IPS DF 19.7 (cell line): Measurements from ENCODE around the gene KAZN.

Experiments
- DNase-seq: peaks from one replicate; pipeline ENCODE4 v3.0.0-alpha.2; 2013; ENCODE audit warnings: low read depth, low spot score

KAZN gene

DNA sequence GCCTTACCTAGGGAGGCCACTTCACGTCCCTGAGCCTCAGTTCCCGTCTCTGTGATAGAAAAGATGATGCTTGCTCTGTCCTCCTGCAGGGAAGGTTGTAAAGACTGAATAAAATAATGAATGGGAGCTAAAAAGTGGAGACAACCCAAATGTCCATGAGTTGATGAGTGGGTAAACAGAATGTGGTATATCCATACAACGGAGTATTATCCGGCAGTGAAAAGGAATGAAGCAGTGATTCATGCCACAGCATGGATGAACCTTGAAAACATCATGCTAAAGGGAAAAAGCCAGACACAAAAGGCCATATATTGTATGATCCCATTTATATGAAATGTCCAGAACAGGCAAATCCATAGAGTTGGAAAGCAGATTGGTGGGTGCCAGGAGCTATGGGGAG, 77.9 kb downstream of the KAZN start:
- DNase-seq = no peak

DNA sequence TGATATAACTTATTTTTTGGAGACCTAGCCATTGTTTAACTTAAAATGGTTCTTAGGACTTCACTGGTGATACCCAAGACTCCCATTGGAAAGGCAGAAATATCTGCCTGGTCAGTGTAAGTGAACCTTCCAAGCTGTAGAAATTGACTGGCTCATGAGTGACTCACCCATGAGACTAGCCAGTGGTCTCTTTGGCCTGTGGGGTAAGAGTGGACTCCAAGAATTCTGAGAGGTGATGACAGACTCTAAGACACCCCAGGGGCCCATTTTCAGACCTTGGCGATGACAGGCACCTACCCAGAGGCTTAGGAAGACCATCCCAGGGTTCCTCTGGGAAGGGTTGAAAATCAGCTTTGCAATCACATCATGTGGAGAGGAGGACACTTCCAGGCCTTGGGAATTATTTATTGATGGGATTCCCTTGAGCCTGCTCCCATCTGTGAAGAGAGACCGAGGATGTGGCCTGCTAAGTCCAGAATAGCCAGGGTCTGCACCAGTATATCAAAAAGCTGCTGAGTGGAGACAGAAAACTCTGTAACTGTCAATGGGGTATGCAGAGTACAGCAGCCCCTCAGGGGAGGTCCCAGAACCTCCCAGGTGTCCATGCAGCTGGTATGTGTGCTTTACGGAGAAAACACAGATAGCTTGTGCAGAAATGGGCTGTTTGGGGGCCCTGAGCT, 78.9 kb downstream of the KAZN start:
- DNase-seq = no peak

DNA sequence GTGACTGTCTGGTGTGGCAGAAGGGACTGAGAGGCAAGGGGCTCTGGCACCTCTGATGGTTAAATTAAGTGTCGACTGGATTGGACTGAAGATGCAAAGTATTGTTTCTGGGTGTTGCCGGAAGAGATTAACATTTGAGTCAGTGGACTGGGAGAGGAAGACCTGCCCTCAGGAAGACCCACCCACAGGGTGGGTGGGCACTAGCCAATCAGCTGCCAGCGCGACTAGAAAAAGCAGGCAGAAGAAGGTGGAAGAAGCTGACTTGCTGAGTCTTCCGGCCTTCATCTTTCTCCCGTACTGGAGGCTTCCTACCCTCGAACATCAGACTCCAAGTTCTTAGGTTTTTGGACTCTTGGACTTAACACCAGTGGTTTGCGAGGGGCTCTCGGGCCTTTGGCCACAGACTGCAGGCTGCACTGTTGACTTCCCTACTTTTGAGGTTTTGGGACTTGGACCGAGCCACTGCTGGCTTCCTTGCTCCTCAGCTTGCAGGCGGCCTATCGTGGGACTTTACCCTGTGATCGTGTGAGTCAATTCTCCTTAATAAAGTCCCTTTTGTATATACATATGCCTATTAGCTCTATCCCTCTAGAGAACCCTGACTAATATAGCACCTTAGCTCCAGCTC, 79.6 kb downstream of the KAZN start:
- DNase-seq = no peak

DNA sequence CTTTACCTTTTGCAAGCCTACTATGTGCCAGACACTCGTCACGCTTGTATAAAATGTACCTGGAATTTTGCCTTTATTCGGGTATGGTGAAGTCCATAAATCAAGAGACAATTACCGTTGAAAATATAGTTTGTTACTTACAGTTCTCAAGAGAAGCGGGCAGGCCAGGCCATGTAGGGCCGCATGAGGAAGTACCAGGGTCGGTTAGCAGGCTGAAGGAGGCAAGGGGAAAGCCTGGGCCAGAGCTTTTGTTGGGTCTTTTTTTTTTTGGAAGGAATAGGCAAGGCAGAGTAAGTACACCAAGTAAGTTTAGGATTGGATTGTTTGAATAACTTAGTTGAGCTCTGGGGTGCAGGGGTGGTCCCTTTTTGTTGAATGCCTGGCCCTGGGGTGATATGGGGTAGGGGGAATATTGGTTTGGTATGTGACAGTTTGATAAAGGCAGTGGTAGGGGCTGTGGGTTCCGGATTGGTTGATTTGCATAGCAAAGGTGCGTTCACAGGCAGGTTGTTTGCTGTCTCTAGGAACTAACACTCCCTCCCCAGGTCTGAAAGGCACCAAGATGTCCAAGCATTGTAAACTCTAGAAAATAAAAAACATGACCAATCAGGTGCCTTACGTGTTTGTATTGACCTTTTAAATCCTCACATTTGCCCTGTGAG, 80.7 kb downstream of the KAZN start:
- DNase-seq = no peak

DNA sequence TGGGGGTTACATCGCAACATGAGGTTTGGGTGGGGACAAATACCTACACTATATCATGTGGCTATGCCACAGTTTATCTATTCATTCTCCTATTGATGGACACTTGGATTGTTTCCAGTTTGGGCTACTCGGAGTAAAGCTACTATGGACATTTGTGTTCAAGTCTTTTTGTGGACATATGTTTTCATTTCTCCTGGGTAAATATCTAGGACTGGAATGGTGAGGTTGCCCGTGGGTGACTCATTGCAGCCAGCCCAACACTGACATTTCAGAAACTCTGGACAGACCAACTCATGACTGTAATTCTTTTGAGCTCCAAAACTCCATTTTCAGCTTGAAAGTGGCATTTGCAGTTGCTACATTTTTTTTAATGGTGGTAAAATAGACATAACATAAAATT, 82.7 kb downstream of the KAZN start:
- DNase-seq = no peak

DNA sequence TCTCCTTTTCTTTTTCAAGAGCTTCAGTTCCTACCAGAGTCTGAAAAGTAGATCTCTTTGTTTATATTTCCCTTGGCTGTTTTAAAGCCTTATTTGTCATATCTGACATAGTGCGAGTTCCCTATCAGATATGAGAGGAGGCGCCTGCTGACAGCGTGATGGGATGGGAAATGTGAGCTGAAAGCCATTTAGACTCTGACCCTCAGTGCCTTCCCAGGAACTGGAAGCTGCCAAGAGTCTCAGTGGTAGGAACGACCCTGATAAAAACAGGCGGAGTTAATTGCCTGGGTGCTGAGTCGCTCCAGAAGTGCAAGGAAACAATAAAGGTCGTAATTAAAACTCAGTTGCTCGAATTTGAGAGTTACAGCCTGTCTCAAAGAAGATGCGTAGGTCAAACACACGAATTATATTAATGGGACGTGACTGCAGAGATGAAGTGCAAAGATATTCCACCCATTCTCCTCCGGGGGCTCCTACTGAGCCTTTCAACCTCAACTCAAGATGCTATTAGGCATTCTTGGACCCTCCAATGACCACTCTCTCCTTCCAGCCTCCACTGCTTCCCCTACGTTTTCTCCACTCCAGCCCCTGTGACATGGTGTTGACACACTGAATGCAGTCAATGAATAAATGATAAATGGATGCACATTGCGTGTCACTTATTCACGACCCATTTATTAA, 84.6 kb downstream of the KAZN start:
- no peak for DNase-seq

DNA sequence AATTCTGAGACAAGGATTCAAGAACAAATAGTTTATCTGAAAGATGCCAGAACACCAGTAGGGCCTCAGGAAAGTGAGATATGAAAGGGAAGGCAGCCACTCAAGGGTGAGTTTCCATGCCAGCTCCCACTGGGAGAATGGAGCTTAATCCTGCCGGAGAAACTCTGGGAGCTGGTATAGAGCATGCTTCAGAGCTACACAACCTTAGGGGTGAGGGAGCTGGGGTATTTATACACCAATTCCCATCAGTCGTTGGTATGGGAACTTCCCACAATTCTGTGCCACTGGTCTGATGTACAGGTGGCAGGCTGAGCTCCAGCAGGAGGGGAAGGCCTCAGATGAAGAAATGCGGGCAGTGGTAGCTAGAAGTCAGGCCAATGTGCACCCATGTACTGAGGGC, 86.6 kb downstream of the KAZN start:
- DNase-seq = no peak

DNA sequence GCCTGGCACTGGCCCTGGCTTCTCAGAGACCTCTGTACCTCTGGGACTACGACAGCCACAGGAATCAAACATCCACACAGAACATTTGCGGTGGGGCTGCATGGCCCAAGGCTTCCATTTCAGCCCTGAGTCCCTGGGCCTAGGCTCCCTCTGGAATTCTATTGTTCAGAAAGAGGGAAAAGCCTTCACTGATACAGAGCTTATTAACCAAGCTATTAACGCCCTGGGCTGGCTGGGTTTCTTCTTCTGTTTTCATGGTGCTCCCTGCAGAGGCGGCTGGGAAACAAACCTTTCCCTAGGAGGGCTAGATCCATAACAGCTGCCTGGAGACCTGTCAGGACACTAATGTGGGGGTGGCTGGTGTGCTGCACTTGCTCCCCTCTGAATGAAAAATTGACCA, 88.2 kb downstream of the KAZN start:
- DNase-seq = no peak

DNA sequence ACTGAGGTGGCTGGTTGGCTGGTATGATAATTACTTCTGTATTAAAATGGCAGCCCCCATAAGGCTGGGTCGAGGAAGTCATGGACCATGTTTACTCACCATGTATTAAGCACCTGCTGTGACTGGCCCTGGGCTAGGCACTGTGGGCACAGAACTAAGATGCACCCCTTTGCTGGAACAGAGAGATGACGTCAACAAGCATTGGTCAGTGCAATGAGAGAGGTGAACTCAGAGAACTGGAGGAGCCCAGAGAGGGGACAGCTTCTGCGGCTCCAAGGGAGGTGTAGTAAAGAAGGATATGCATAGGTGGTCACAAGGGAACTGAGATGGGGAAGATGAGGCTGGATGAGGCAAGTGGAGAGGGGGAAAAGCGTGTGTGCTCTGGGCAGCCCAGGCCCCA, 88.7 kb downstream of the KAZN start:
- no peak for DNase-seq

DNA sequence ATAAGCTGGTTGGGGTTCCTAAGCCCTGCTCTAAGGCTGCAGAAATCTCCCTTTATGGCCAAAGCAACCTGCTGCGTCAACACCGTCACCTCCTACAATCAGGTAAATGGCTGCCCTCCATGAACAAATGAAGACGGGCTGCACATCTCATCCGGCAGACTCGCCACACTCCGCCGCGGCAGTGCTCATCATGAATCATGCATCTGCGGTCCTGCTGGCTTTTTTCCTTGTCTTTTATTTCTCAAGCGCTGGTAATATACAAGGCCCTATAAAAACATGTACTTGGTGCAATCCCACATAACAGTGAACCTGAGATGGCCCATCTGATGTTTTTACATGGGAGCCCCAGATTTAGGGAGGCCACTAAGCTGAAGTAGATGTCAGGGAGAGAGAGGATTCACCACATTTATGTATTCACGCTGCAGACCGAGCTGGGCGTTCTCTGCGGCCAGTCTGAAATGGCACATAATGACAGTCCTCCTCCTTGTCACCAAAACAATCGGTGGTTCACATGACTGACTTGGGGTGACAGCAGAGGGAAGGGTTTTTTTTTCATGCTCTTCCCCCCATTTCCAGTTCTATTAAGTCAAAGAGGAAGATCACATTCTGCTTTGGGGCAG, 91.6 kb downstream of the KAZN start:
- DNase-seq = no peak

DNA sequence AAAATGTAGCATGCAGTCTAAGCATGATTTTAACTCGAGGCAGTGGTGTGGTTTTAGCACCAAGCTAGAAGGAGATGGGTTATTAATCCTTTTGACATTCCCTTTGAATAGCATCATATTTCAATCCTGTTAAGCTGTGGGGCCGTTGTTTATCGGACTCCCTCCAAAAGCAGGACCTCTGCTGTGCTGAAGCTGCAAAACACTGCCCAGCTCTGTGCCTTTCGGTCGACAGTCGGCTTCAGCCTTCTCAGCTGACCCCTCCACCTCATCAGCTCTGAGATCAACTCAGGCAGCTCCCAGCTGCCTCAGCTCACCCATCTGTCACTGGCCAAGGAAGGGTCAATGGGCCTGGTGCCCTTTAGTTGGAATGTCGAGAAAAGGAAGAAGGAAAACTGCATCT, 95.5 kb downstream of the KAZN start:
- DNase-seq = no peak

DNA sequence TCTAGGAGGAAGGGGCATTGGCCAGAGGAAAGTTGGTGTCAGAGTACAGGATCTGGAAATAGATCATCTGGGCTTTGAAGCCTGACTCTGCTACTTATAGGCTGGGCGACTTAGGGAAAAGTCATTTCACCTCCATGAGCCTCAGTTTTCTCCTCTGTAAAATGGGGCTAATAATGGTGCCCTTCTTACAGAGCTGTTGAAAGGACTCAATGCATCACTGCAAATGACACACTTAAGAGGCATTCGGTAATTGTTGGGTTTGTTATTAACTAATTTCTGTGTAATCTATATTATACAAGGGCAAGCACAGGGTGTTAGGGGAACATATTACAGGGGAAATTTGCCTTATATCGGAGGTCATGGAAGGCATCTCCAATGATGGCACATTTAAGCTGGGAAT, 96.1 kb downstream of the KAZN start:
- DNase-seq = no peak

DNA sequence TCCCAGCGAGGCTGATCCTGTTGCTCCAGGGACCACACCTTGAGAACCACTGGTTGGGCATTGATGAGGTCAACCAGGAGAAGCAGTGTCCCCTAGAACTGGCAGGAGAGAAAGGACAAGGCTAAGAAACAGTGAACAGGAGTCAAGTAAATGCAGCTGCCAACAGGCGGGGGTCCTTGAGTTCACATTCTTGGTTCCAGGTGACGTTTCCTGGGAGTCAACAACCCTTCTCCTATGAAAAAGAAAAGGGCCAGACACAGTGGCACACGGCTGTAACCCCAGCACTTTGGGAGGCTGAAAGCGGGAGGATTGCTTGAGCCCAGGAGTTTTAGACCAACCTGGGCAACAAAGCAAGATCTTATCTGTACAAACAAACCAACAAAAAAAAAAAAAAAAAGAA, 98.3 kb downstream of the KAZN start:
- DNase-seq = no peak

DNA sequence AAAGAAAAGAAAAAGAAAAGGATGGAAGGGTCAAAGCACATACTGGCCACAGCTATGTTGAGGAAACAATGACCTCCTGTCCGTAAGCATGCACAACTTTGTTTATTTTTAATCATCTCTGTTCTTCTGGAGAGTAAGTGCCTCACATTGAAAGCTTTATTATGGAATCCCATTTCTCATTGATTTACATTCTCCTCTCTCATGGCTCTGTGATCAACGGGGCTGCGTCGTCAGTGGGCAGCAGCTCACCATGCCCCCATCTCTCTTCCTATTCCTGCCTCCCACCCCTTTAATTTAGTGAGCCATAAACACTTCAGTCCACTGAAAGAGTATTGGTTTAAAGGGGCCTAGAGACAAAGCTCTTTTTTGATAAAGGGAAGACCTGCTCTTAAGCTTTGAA, 98.9 kb downstream of the KAZN start:
- no peak for DNase-seq

DNA sequence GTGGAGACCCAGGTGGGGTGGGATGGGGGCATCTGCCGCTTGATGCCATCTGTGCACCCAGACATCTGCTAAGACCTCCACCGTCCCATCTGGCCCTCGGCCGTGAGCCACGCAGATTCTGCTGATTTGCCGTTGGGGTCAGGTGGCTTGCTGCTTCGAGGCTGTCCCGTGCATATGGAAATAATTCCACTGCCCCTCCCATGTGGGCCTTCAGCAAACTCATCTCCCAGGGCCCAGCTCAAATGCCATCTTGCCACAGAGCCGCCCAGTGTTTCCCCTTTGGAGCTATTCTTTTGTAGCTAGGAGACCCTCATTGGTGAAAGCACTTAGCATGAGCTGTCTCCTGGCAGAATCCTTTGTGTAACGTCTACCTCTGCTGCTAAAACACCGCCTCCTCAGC, 99.8 kb downstream of the KAZN start:
- DNase-seq = no peak

DNA sequence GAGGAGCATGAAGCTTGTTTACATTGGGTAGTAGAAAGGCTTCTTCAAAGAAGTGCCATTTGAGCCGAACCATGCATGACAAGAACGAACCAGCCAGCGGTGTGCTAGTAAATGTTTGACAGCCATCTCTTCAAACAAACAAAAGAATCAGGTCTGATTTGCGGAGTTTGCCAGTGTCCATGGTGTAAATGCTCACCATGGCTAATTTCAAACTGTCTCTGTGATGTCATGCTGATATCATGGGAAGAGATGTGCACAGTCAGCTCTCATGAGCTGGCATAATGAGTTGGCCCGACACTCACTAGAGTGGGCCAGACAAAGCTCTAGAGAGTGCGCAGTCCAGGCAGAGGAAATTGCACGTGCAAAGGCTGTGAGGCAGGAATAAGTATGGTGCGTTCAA, 101.1 kb downstream of the KAZN start:
- no peak for DNase-seq

DNA sequence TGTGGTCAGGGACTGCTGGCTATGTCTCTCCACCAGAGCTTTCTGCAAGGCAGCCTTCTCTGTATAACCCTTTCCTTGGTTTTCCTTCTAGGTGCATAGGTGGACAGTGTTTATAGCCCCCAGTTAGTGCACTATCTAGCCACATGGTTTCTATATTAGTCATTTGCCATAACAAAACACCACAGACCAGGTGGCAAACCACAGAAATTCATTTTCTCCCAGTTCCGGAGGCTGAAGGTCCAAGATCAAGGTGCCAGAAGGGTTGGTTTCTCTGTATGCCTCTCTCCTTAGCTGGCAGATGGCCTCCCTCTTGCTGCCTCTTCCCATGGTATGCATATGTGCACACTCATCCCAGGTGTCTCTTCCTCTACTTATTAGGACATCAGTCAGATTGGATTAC, 106.4 kb downstream of the KAZN start:
- DNase-seq = no peak

DNA sequence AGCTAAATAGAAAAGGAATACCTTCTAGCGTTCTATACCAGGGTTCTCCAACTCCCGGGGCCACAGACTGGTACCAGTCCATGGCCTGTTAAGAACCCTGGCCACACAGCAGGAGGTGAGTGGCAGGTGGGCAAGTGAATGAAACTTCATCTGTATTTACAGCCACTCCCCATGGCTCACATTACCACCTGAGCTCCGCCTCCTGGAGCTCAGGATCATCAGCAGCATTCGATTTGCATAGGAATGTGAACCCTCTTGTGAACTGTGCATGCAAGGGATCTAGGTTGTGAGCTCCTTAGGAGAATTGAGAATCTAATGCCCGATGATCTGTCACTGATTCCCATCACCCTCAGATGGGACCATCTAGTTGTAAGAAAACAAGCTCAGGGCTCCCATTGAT, 107.3 kb downstream of the KAZN start:
- no peak for DNase-seq

DNA sequence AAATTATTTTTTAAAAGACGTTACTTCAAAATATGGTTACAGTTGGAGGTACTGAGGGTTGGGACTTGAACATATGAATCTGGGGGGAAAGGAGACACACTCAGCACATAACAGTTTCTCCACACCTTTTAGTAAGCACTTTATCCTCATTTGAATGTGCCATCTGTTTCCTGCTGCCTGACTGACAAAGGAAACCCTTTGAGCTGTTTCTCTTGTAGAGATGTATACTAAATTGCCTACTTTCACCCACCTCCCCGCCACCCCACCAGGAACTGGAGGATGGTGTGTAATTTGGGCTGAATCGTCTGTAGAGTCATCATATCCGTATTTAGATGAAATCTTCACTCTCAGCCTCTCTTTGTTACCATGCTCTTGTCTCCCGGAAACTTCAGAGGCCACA, 108.1 kb downstream of the KAZN start:
- no peak for DNase-seq

DNA sequence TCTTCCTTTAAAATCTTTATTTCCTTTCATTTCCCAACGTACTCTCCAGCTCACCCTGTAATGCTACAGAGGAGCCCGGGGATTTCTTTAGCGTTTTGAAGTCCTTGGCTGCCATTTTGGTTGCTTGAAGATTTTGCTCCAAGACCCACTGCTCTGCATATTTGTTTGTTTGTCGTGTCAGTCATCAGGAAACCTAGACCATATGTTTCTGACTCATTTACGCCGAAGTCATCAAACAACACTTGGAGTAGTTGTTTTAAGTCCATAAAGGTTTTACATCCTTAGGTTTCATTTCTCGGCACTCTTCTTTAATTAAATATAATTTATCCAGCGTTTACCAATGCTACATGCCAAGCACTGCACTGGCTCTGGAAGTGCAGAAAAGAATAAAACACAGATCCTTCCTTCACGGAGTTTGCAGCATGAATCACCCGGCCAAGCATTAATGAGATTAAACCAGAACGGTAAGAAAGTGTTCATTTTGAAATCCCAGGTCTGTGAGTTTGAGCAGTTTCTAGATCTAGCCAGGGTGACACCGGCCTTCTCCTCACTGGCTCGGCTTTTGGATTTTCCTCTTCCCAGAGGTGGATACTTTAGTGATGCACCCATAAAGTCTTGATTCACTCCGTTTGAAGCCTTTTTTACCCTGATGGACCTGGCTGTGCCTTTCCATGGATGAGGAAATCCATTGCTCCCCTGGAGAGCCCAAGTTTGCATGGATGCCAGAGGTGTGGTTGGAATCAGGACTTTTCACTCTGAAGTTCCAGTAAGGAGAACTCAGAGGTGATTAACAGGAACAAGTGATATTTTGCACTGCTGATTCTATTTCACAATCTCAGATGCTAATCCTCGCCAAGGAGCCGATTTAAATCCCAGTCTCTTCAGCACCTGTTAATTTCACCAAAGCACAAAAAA, 109.3 kb downstream of the KAZN start:
- no peak for DNase-seq

DNA sequence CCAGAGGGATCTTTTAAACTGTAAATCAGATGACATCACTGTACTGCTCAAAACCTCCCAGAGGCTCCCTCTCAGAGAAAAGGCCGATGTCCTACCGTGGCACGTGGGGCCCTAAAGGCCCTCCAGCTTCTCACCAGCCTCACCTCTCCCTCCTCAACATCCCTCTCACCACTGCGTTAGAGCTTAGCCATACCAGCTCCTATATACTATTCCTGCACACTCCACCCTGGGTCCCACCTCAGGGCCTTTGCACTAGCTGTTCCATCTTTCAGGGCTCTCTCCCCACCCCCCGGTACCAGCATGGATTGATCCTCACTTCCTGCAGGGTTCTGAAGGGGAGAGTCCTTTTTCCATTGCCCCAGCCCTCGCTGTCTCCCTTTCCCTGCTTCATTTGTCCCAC, 111.8 kb downstream of the KAZN start:
- no peak for DNase-seq
